Colonic mucosa (tissue), 4 donors: ENCODE measurements around the gene NUP35. TPM values are rescaled to one million over a fixed set of nuclear protein-coding genes. Genes with fewer than 3 reads are reported as not detected.

Experiments used
- DNase-seq: peaks from one replicate; pipeline ENCODE4 v3.0.0-alpha.2; 2020
- H3K27ac ChIP-seq: fragments of 200-600 bp; one replicate; pipeline ENCODE4 v1.8.0; 2021
- H3K27me3 ChIP-seq: fragments of 200-600 bp; one replicate; pipeline ENCODE4 v1.8.0; 2021
- H3K36me3 ChIP-seq: fragments of 200-600 bp; one replicate; pipeline ENCODE4 v1.8.0; 2021
- H3K4me1 ChIP-seq: fragments of 200-600 bp; one replicate; pipeline ENCODE4 v1.8.0; 2021; ENCODE audit warnings: mild to moderate bottlenecking
- H3K4me3 ChIP-seq: fragments of 200-600 bp; one replicate; pipeline ENCODE4 v1.8.0; 2021
- H3K9ac ChIP-seq, 2 donors: one replicate each; pipeline ENCODE4 v1.7.0; 2013; ENCODE audit warnings: control low read depth in 2 of 2, low read depth in 2 of 2, low read length in 2 of 2
- H3K9me3 ChIP-seq: fragments of 200-600 bp; one replicate; pipeline ENCODE4 v1.8.0; 2021
- CTCF ChIP-seq: fragments of 200-600 bp; IDR thresholded peaks from one replicate; pipeline ENCODE4 v1.8.0; 2022; ENCODE audit warnings: antibody characterized with exemption, mild to moderate bottlenecking
- intact Hi-C: fragments of 100-400 bp; cut with DNase I; formaldehyde crosslinking; loops from one replicate; pipeline ENCODE4 v1.14.1; 2022
- total RNA-seq, 2 donors: library from RNA; stranded (reverse); fragmentation: NEBNext Ultra II Directional in 1 of 2; extraction: Animal tissue kit (Norgen Biotek cat#: 25700) in 1 of 2; gene quantifications; one replicate each; pipeline ENCODE4 v1.2.1, GENCODE V29; 2021
- donor health status: healthy.
- donor health status: DM: no; HTN: no; CAD: no.
- donor health status: DM: no; HTN: no; CAD: no.

Gene NUP35
- total RNA-seq, 2 donors from 2014 or later = 11.3 to 19.1 TPM

DNA sequence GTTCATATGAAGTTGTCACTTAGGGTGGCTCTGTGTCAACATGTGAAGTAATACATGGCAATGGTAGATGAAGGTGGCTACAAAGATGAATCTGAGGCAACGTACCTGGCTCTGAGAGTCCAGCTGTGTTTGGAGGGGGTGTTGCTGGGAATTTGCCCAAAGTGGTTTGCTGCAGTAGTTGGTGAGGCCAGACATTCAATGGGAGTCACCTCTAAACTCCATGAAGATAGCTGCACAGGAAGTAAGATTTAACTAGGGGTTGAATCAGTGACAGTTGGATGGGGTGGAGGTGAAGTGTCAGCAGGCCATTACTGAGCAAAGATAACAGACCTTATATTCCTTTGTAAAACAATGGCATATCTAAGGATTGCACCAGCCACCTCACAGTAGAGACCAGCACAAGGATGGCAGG, 71.8 kb downstream of the NUP35 start:
- H3K9ac ChIP-seq = no peak overlapping the region
- no peak for DNase-seq
- no peak for TF ChIP-seq CTCF
- no peaks in the 10 kb centered on the region for H3K4me1 ChIP-seq
- H3K36me3 ChIP-seq = no peaks in the 10 kb centered on the region
- intact Hi-C loops = no loop called here
- no peak overlapping the region for H3K27ac ChIP-seq
- H3K4me3 ChIP-seq = no peak overlapping the region
- H3K9me3 ChIP-seq = no peaks in the 10 kb centered on the region
- H3K27me3 ChIP-seq = no peaks in the 10 kb centered on the region

GRCh38 chr2:183204397-183204796, 80.2 kb downstream of the NUP35 start:
- no peak for DNase-seq
- H3K4me3 ChIP-seq = no peak overlapping the region
- H3K27ac ChIP-seq = no peak overlapping the region
- no peaks in the 10 kb centered on the region for H3K36me3 ChIP-seq
- H3K9me3 ChIP-seq = no peaks in the 10 kb centered on the region
- H3K27me3 ChIP-seq = no peaks in the 10 kb centered on the region
- intact Hi-C loops = no loop called here
- H3K4me1 ChIP-seq = no peaks in the 10 kb centered on the region
- no peak overlapping the region for H3K9ac ChIP-seq
- no peak for TF ChIP-seq CTCF

DNA sequence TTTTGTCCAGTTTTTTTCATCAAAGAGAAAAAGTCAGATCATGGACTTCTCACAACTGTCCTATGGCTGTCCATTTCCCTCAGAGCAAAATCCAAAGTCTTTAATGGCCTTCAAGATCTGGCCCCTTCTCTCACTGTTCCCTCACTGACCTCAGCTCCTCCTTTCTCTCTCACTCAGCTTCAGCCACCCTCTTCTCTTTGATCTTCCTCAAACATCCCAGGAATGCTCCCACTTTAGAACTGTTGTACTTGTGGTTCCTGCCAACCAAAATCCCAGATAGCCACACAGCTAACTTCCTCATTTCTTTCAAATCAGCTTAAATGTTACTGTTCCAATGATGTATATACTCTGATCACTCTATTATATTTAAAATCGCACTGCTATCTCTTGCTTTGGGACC, 82.9 kb downstream of the NUP35 start:
- no peak overlapping the region for H3K9ac ChIP-seq
- H3K27me3 ChIP-seq = no peaks in the 10 kb centered on the region
- no peaks in the 10 kb centered on the region for H3K36me3 ChIP-seq
- TF ChIP-seq CTCF = no peak
- no peaks in the 10 kb centered on the region for H3K9me3 ChIP-seq
- H3K27ac ChIP-seq = no peak overlapping the region
- intact Hi-C loops = no loop called here
- H3K4me1 ChIP-seq = no peaks in the 10 kb centered on the region
- DNase-seq = no peak
- no peak overlapping the region for H3K4me3 ChIP-seq

- Histone ChIP-seq H3K9me3 (no peaks in the 10 kb centered on the region), H3K4me3 (no peak overlapping the region), H3K9ac (no peak overlapping the region), H3K27me3 (no peaks in the 10 kb centered on the region), H3K27ac (no peak overlapping the region), H3K4me1 (no peaks in the 10 kb centered on the region), H3K36me3 (no peaks in the 10 kb centered on the region)
- no peak for DNase-seq
- intact Hi-C loops = no loop called here
- TF ChIP-seq CTCF = no peak
Measured at GRCh38 chr2:183209395-183210028, 85.3 kb downstream of the NUP35 start.

Other genes with a start within 250 kb of the NUP35 start
- gene NCKAP1, start 86.0 kb upstream of the NUP35 start, total RNA-seq = 100 to 1,000 TPM; 105 to 133 TPM
- gene DUSP19, start 45.7 kb upstream of the NUP35 start, total RNA-seq = 1 to 10 TPM; 2.0 to 2.5 TPM